Daoy (cell line): ENCODE results near the gene DAPK1. TPM values are rescaled to one million over a fixed set of nuclear protein-coding genes. Genes with fewer than 3 reads are reported as not detected.
"Not testable (repeated sequence)": the region's sequence is repeated elsewhere in the genome, so short reads cannot be mapped to it uniquely, and the experiment has no call there.

Source experiments
- DNase-seq: peaks from one replicate; pipeline ENCODE4 v3.0.0-alpha.2; 2015; ENCODE audit warnings: low read depth
- total RNA-seq: library from RNA; depleted of rRNA; stranded (reverse); fragments of >200 nt; shearing (Covaris generic); gene quantifications from 2 replicates; pipeline ENCODE4 v1.2.3, GENCODE V29; 2014

Gene DAPK1
- total RNA-seq, 1 experiment from 2014 or later, result 31.3 TPM

DNA sequence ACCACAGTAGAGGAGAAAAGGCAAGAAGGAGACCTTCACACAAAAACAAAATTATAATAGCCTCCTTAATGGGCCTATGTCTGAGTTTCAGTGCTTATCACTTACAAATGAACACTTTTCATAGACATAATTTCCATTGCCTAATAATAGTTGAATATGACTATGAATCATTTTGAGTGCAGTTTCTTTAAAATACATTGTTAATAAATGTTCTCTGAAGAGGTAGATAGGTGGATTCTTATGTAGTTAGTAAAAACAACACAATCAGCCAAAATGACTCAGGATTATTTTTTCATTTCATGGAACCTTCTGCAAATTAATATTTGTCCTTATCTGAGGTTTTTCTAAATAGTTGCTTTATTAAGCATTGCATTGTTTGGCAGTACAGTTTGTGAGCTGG is 45.6 kb downstream of the DAPK1 start:
- no peak for DNase-seq

DNA sequence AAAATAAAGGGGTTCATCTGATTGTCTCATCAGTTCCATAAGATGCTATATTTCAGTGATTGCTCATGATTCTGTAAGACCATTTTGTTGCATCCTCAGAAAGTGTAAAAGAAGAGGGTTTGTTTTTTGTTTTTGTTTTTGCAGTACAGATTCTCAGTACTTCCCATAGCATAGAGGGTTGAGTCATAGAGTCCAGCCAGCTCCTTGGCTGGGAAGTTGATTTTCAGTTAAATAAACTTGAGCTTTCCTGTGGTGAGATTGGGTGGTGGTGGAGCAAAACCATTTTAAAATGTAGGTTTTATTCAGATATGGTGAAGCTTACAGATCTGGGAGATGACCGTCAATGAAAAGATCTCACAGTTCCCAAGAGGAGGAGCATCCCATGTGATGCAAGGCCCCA is 48.2 kb downstream of the DAPK1 start:
- DNase-seq, result peak; percentile 42

GRCh38 chr9:87546704-87547103 is 49.0 kb downstream of the DAPK1 start:
- DNase-seq, result peak; percentile 67

- peak; percentile 85 for DNase-seq
Observed at GRCh38 chr9:87547671-87548081, 50.0 kb downstream of the DAPK1 start.

- no peak for DNase-seq
Observed at GRCh38 chr9:87548159-87548558, 50.5 kb downstream of the DAPK1 start.

GRCh38 chr9:87549088-87549487 is 51.4 kb downstream of the DAPK1 start:
- DNase-seq, result not testable (repeated sequence)

- DNase-seq, result no peak
Observed at GRCh38 chr9:87549791-87550190, 52.1 kb downstream of the DAPK1 start.

DNA sequence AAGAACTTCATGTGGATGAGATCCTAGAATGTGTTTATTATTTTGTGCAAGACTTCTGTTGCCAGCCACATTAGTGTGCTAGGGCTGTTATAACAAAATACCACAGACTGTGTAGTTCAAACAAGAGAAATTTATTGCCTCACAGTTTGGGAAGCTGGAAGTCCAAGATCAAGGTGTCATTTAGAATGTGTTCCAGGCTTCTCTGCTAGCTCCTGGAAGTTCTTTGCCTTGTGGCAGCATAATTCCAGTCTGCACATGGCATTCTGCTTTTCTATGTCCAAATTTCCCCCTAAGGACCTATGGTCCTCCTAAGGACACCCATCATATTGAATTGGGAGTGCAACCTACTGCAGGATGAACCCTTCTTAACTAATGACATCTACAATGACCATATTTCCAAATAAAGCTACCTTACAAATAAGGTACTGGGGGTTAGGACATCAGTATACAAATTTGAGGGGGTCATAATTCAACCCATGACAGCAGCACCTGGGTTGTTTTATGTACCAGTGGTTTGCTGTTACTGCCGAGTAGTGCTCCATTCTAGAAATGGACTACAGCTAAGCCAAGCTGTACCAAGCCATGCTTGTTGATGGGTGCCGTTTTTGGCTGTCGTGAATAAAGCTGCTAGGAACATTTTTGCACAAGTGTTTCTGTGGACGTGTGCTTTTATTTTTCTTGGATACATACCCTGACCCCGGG is 52.7 kb downstream of the DAPK1 start:
- DNase-seq, result no peak

- no peak for DNase-seq
Observed at GRCh38 chr9:87551772-87552217, 54.1 kb downstream of the DAPK1 start.

GRCh38 chr9:87554171-87554910 is 56.7 kb downstream of the DAPK1 start:
- no peak for DNase-seq

DNA sequence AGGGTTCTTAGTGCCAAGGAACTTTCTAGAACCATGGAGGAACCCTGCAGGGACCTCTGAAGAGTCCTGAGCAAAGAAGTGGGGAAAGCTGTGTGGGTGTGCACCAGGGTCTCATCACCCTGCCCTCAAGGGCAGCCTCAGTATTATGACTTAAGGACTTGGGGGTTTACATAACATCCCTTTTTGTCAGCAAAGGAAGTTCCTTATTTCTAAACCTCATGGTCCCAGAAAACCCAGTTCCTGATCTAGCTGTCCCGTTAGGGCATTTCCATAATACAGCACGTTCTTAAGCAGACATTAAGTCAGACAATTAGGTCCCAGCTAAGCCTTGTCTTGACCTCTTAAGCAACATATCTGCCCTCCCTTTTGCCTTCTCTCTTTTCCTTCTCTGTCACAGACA is 57.3 kb downstream of the DAPK1 start:
- DNase-seq, result no peak

- DNase-seq, result no peak
Observed at GRCh38 chr9:87556039-87556438, 58.4 kb downstream of the DAPK1 start.

GRCh38 chr9:87556821-87557220 is 59.2 kb downstream of the DAPK1 start:
- no peak for DNase-seq

GRCh38 chr9:87557996-87558395 is 60.3 kb downstream of the DAPK1 start:
- peak; percentile 69 for DNase-seq

- no peak for DNase-seq
Observed at GRCh38 chr9:87558606-87559190, 61.0 kb downstream of the DAPK1 start.

GRCh38 chr9:87562062-87562461 is 64.4 kb downstream of the DAPK1 start:
- no peak for DNase-seq

- DNase-seq, result no peak
Observed at GRCh38 chr9:87562530-87563170, 65.0 kb downstream of the DAPK1 start.

DNA sequence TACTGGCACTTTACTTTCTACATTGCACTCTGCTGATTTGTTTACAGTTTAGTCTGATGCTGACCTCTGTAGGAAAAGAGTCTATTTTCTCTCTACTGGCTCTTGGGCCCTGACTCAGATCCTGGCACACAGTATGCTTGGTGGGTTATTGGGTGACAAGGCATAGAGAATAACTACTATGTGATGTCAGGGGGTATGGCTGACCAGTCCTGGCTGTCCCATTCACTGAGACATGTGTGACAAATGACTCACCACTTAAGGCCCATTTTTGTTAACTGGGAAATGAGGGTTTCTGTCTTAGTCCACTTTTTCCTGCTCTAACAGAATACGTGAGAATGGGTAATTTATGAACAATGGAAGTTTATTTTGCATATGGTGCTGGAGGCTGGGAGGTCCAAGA is 66.4 kb downstream of the DAPK1 start:
- peak; percentile 82 for DNase-seq

GRCh38 chr9:87564791-87565241 is 67.1 kb downstream of the DAPK1 start:
- DNase-seq, result peak; percentile 73

- DNase-seq, result no peak
Observed at GRCh38 chr9:87567001-87567400, 69.3 kb downstream of the DAPK1 start.

DNA sequence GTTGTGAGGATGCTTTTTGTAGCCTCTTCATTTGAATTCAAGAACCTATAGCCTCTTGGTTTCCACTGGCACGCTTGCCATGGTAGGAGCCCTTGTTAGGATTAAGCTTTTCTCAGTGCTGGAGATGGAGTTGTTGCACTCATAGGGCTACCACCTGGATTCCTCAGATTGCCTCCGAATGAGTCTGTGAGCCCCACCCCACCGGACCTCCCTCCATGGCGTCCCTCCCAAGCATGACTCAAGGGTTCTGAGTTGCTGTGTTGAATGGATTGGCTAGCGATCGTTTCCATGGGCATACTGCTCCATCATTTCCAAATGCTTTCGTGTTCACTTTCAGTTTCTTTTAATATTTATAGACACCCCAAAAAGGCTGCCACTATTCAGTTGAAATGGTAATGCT is 69.9 kb downstream of the DAPK1 start:
- DNase-seq, result peak; percentile 79

GRCh38 chr9:87567983-87568382 is 70.3 kb downstream of the DAPK1 start:
- no peak for DNase-seq
